Keratinocyte (primary cell): ENCODE data around the gene SIM1.
A peak's percentile ranks its signal among the peaks of the same experiment; 100 is the strongest.

ENCODE experiments used
- EZH2 ChIP-seq: IDR thresholded peaks from one replicate; pipeline ENCODE4 v1.6.1; 2012; ENCODE audit warnings: inconsistent platforms, mild to moderate bottlenecking, low read length, moderate library complexity
- TF ChIP-seq, protein P1 (sequence below), 3 experiments: IDR thresholded peaks in 1 of 3; conservative IDR thresholded peaks in 1 of 3; optimal IDR thresholded peaks in 1 of 3; 2 replicates in 2 of 3; 3 replicates in 1 of 3; pipeline versions ENCODE3 to v1.5.1; 2011; ENCODE audit warnings: low read length in 3 of 3, mild to moderate bottlenecking in 3 of 3, moderate library complexity in 2 of 3, control low read depth in 1 of 3, inconsistent platforms in 1 of 3; ENCODE audit not compliant: insufficient read depth in 2 of 3; ENCODE audit errors: extremely low read depth in 1 of 3

DNA sequence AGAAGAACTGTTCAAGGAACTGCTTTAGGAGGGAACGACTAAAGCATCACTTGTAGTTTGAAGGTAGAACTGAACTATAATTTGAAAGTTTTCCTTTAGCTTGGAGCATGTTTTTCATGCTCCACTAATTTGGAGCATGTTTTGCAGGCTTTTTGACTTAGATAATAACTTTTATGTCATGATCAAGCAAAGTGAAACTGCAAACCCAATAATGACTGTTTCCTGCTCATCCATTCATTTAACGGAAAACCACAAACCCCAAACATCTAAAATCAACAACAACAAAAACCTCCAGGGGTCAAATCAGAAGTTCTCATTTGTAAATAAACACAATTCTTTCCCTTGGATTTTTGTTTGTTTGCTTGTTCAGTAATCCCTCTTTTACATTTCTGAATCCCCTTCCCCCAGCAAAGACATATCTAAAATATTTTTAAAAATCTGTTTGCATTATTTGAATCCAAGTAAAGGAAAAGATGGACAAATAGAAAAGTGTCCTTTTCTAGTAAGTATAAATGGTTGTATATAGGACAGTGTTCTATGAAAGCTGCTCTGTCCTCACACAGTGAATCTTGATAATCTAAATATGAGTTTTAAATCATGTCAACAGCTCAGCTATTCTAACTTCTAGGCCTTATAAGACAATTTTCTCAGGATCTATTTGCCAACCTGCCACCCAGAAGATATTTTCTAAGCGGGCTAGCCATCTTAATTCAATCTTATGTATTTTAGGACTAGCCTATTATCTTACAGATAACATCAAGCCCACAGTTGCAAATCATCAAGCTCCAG, 2.6 kb downstream of the SIM1 start:
- TF ChIP-seq, protein P1, sequence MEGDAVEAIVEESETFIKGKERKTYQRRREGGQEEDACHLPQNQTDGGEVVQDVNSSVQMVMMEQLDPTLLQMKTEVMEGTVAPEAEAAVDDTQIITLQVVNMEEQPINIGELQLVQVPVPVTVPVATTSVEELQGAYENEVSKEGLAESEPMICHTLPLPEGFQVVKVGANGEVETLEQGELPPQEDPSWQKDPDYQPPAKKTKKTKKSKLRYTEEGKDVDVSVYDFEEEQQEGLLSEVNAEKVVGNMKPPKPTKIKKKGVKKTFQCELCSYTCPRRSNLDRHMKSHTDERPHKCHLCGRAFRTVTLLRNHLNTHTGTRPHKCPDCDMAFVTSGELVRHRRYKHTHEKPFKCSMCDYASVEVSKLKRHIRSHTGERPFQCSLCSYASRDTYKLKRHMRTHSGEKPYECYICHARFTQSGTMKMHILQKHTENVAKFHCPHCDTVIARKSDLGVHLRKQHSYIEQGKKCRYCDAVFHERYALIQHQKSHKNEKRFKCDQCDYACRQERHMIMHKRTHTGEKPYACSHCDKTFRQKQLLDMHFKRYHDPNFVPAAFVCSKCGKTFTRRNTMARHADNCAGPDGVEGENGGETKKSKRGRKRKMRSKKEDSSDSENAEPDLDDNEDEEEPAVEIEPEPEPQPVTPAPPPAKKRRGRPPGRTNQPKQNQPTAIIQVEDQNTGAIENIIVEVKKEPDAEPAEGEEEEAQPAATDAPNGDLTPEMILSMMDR (optimal IDR thresholded peaks at IDR 0.05 in 1 of 3, IDR thresholded peaks at IDR 0.05 in 1 of 3, conservative IDR thresholded peaks at IDR 0.05 in 1 of 3; ENCODE audit: extremely low read depth in 1 of 3, insufficient read depth in 2 of 3, low read length in 3 of 3): no peak
- TF ChIP-seq EZH2: peak; percentile 17
